H9 (cell line): ENCODE measurements around the gene ASB5. TPM values are rescaled to one million over a fixed set of nuclear protein-coding genes. Genes with fewer than 3 reads are reported as not detected.

Experiments
- DNase-seq: peaks from one replicate; pipeline ENCODE4 v3.0.0-alpha.2; 2017
- H2AFZ ChIP-seq: one replicate; pipeline ENCODE4 v1.6.1; 2013; ENCODE audit warnings: mild to moderate bottlenecking, low read length, control low read depth, moderate library complexity
- H2AK5ac ChIP-seq: 2 replicates; pipeline ENCODE4 v1.6.1; 2013; ENCODE audit warnings: low read length, control low read depth, mixed read lengths; ENCODE audit not compliant: insufficient read length
- H2BK120ac ChIP-seq: one replicate; pipeline ENCODE4 v1.6.1; 2013; ENCODE audit warnings: low read depth, mild to moderate bottlenecking, low read length, control low read depth, inconsistent platforms; ENCODE audit not compliant: poor library complexity, severe bottlenecking
- H2BK12ac ChIP-seq: 2 replicates; pipeline ENCODE4 v1.6.1; 2013; ENCODE audit warnings: low read length, control low read depth, mixed read lengths, low read depth; ENCODE audit not compliant: insufficient read length
- H2BK15ac ChIP-seq: 2 replicates; pipeline ENCODE4 v1.6.1; 2013; ENCODE audit warnings: low read depth, low read length, control low read depth
- H2BK20ac ChIP-seq: one replicate; pipeline ENCODE4 v1.6.1; 2013; ENCODE audit warnings: low read depth, mild to moderate bottlenecking, low read length, control low read depth, inconsistent platforms; ENCODE audit not compliant: poor library complexity, severe bottlenecking
- H2BK5ac ChIP-seq: 2 replicates; pipeline ENCODE4 v1.6.1; 2013; ENCODE audit warnings: low read length, control low read depth, mixed read lengths; ENCODE audit not compliant: insufficient read length
- H3K14ac ChIP-seq: 2 replicates; pipeline ENCODE4 v1.6.1; 2013; ENCODE audit warnings: low read length, control low read depth; ENCODE audit not compliant: insufficient read depth
- H3K18ac ChIP-seq: 2 replicates; pipeline ENCODE4 v1.6.1; 2013; ENCODE audit warnings: low read depth, mild to moderate bottlenecking, mixed read lengths, low read length, control low read depth; ENCODE audit not compliant: insufficient read length
- H3K23ac ChIP-seq: 2 replicates; pipeline ENCODE4 v1.6.1; 2013; ENCODE audit warnings: low read length, control low read depth, mixed read lengths, low read depth; ENCODE audit not compliant: insufficient read length
- H3K23me2 ChIP-seq: 2 replicates; pipeline ENCODE4 v1.6.1; 2013; ENCODE audit warnings: low read depth, mild to moderate bottlenecking, mixed read lengths, low read length, control low read depth; ENCODE audit not compliant: insufficient read length, poor library complexity, severe bottlenecking
- H3K27ac ChIP-seq: 2 replicates; pipeline ENCODE4 v1.5.1; 2013; ENCODE audit warnings: low read length, control low read depth, mixed read lengths, low read depth; ENCODE audit not compliant: insufficient read length
- H3K27me3 ChIP-seq: 2 replicates; pipeline ENCODE4 v1.6.1; 2013; ENCODE audit warnings: low read length, control low read depth, inconsistent platforms; ENCODE audit not compliant: insufficient read depth
- H3K4ac ChIP-seq: 2 replicates; pipeline ENCODE4 v1.6.1; 2013; ENCODE audit warnings: low read depth, mild to moderate bottlenecking, control low read depth, inconsistent platforms, low read length, moderate library complexity
- H3K4me1 ChIP-seq: 2 replicates; pipeline ENCODE4 v1.6.1; 2013; ENCODE audit warnings: low read length, control low read depth, inconsistent platforms; ENCODE audit not compliant: insufficient read depth
- H3K4me2 ChIP-seq: 2 replicates; pipeline ENCODE4 v1.6.1; 2013; ENCODE audit warnings: low read length, control low read depth, mixed read lengths; ENCODE audit not compliant: insufficient read length, insufficient read depth
- H3K56ac ChIP-seq: 2 replicates; pipeline ENCODE4 v1.6.1; 2013; ENCODE audit warnings: low read depth, mild to moderate bottlenecking, mixed read lengths, low read length, control low read depth; ENCODE audit not compliant: insufficient read length
- H3K79me1 ChIP-seq: 2 replicates; pipeline ENCODE4 v1.6.1; 2013; ENCODE audit warnings: low read depth, mild to moderate bottlenecking, moderate library complexity, low read length, control low read depth, inconsistent platforms; ENCODE audit not compliant: insufficient read depth, poor library complexity, severe bottlenecking
- H3K79me2 ChIP-seq: 2 replicates; pipeline ENCODE4 v1.6.1; 2013; ENCODE audit warnings: low read length, control low read depth, inconsistent platforms; ENCODE audit not compliant: insufficient read depth
- H3K9ac ChIP-seq: 2 replicates; pipeline ENCODE4 v1.6.1; 2013; ENCODE audit warnings: low read length, control low read depth, mixed read lengths; ENCODE audit not compliant: insufficient read length; ENCODE audit errors: extremely low read depth
- H3K9me3 ChIP-seq: one replicate; pipeline ENCODE4 v1.6.1; 2013; ENCODE audit warnings: low read depth, low read length, inconsistent platforms; ENCODE audit not compliant: control insufficient read depth
- H3T11ph ChIP-seq: one replicate; pipeline ENCODE4 v1.6.1; 2013; ENCODE audit warnings: mild to moderate bottlenecking, low read length, control low read depth, inconsistent platforms
- H4K20me1 ChIP-seq: one replicate; pipeline ENCODE4 v1.6.1; 2013; ENCODE audit not compliant: control insufficient read depth, insufficient read length, insufficient read depth
- H4K5ac ChIP-seq: 2 replicates; pipeline ENCODE4 v1.6.1; 2013; ENCODE audit warnings: low read depth, mild to moderate bottlenecking, mixed read lengths, low read length, control low read depth; ENCODE audit not compliant: insufficient read length
- H4K8ac ChIP-seq: replicated peaks from 2 replicates; pipeline ENCODE4 v1.6.1; 2013; ENCODE audit warnings: low read length, control low read depth, mixed read lengths, low read depth; ENCODE audit not compliant: insufficient read length
- H4K91ac ChIP-seq: 2 replicates; pipeline ENCODE4 v1.6.1; 2013; ENCODE audit warnings: low read depth, mild to moderate bottlenecking, moderate library complexity, mixed read lengths, low read length, control low read depth; ENCODE audit not compliant: insufficient read length
- H3K27ac Mint-ChIP-seq, 3 experiments: 2 replicates in 2 of 3; 3 replicates in 1 of 3; pipeline ENCODE4 v1.8.0; 2020 to 2021; ENCODE audit warnings: mixed read lengths in 3 of 3, mild to moderate bottlenecking in 1 of 3, moderate library complexity in 1 of 3
- H3K27me3 Mint-ChIP-seq: 2 replicates; pipeline ENCODE4 v1.8.0; 2021; ENCODE audit warnings: low read depth, mild to moderate bottlenecking, moderate library complexity, mixed read lengths
- H3K36me3 Mint-ChIP-seq, 3 experiments: 2 replicates in 2 of 3; 3 replicates in 1 of 3; pipeline ENCODE4 v1.8.0; 2020 to 2021; ENCODE audit warnings: low read depth in 3 of 3, mixed read lengths in 3 of 3; ENCODE audit not compliant: insufficient read depth in 1 of 3
- H3K4me1 Mint-ChIP-seq, 2 experiments: 2 replicates each; pipeline ENCODE4 v1.8.0; 2020; ENCODE audit warnings: mixed read lengths in 2 of 2
- H3K4me3 Mint-ChIP-seq, 2 experiments: 2 replicates in 1 of 2; 3 replicates in 1 of 2; pipeline ENCODE4 v1.8.0; 2020 to 2021; ENCODE audit warnings: mild to moderate bottlenecking in 2 of 2, mixed read lengths in 2 of 2, moderate library complexity in 1 of 2
- H3K9me3 Mint-ChIP-seq, 2 experiments: 2 replicates in 1 of 2; 3 replicates in 1 of 2; pipeline ENCODE4 v1.8.0; 2020; ENCODE audit warnings: mild to moderate bottlenecking in 2 of 2, mixed read lengths in 2 of 2, moderate library complexity in 1 of 2
- CTCF ChIP-seq: fragments of 200-600 bp; sonication (generic); conservative IDR thresholded peaks from 3 replicates; pipeline ENCODE4 v1.8.0; 2021; ENCODE audit warnings: antibody characterized with exemption, mild to moderate bottlenecking
- WGBS: extraction: QIAGEN DNeasy Blood & Tissue Kit; methylation state at CpG from one replicate; pipeline ENCODE4 v1.1.7; 2013; ENCODE audit warnings: missing lambda C conversion rate, low lambda C conversion rate, mixed read lengths; ENCODE audit not compliant: insufficient read length; ENCODE audit errors: extremely low coverage; 5-methylcytosine and 5-hydroxymethylcytosine counted together
- total RNA-seq: library from RNA; stranded (reverse); gene quantifications from 2 replicates; pipeline ENCODE4 v1.2.1, GENCODE V29; 2021

Gene ASB5
- total RNA-seq, 1 experiment from 2014 or later = not detected

DNA sequence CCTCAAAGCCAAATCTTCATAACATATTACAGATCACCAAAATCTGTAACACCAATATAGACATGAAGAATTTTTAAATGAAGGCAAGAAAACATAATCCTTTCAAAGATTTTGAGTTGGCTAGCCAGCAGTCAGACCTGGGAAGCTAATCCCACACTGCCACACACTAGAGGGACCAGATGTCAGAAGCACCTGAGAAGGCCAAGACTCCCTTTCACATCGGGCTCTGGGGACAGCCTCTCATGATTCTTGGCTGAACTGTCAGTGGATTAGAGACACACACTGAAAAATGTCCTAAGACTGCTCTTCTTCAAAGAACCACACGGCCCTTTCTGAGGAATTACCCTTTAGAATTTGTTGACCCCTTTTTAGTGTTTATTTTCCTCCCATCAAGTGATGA is 45.5 kb downstream of the ASB5 start:
- Histone ChIP-seq H2AFZ (no peak overlapping the region), H2BK12ac (no peak overlapping the region), H3K79me1 (no peaks in the 10 kb centered on the region), H3K9ac (no peak overlapping the region), H2BK20ac (no peak overlapping the region), H3T11ph (no peak overlapping the region), H2BK120ac (no peak overlapping the region), H4K5ac (no peak overlapping the region), H2BK5ac (no peak overlapping the region), H3K79me2 (no peaks in the 10 kb centered on the region), H4K8ac (no peak overlapping the region), H3K27me3 (no peaks in the 10 kb centered on the region), H3K4ac (no peak overlapping the region), H4K20me1 (no peaks in the 10 kb centered on the region), H3K4me2 (no peak overlapping the region), H3K23me2 (no peaks in the 10 kb centered on the region), H3K27ac (no peak overlapping the region), H3K14ac (no peak overlapping the region), H3K18ac (no peak overlapping the region), H3K4me1 (no peaks in the 10 kb centered on the region), H3K9me3 (no peaks in the 10 kb centered on the region), H4K91ac (no peak overlapping the region), H2AK5ac (no peak overlapping the region), H2BK15ac (no peak overlapping the region), H3K56ac (no peak overlapping the region), H3K23ac (no peak overlapping the region)
- Mint-ChIP-seq H3K36me3 (no peaks in the 10 kb centered on the region), H3K9me3 (no peaks in the 10 kb centered on the region), H3K27ac (no peak overlapping the region), H3K27me3 (no peaks in the 10 kb centered on the region), H3K4me1 (peaks cover 0 to 5% of the 10 kb centered on the region in 2 experiments; a peak in 1 of 4 replicates), H3K4me3 (no peak overlapping the region)
- TF ChIP-seq CTCF = no peak
- no peak for DNase-seq
- WGBS = no CpG with 5 or more reads among the region's 2 CpGs
